NCI-H2227 (cell line): ENCODE results near the gene ZNF526.

ENCODE experiments used
- DNase-seq: peaks from one replicate; lab custom pipeline; 2025; ENCODE audit not compliant: unreplicated experiment; lab: John Stamatoyannopoulos, UW

ZNF526 gene

GRCh38 chr19:42220751-42221097, 612 bp downstream of the ZNF526 start:
- no peak for DNase-seq

GRCh38 chr19:42224940-42225717, 5.0 kb downstream of the ZNF526 start:
- DNase-seq = no peak

DNA sequence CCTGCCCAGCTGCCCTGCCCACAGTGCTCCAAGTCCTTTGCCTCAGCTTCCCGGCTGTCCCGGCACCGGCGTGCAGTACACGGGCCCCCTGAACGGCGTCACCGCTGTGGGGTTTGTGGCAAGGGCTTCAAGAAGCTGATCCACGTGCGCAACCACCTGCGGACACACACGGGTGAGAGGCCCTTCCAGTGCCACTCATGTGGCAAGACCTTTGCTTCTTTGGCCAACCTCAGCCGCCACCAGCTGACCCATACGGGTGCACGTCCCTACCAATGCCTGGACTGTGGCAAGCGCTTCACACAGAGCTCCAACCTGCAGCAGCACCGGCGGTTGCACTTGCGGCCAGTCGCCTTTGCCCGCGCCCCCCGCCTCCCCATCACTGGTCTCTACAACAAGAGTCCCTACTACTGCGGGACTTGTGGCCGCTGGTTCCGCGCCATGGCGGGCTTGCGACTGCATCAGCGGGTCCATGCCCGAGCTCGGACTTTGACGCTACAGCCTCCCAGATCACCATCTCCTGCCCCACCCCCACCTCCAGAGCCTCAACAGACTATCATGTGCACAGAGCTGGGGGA, 5.7 kb downstream of the ZNF526 start:
- DNase-seq = no peak

GRCh38 chr19:42226886-42227285, 6.8 kb downstream of the ZNF526 start:
- DNase-seq = no peak

DNA sequence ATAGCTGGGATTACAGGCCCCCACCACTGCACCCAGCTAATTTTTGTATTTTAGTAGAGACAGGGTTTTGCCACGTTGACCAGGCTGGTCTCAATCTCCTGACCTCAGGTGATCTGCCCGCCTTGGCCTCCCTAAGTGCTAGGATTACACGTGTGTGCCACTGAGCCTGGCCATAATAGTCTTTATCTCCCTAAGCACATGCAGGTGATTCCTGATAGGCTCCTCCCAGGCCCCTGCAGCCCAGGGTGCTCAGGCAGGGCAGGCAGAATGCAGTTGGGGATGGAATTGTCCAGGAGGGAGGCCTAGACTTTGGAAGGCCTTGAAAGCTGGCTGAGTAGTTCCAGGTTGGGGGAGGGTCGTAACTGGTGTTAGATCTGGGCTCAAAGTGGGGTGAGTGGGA, 8.5 kb downstream of the ZNF526 start:
- DNase-seq = no peak

DNA sequence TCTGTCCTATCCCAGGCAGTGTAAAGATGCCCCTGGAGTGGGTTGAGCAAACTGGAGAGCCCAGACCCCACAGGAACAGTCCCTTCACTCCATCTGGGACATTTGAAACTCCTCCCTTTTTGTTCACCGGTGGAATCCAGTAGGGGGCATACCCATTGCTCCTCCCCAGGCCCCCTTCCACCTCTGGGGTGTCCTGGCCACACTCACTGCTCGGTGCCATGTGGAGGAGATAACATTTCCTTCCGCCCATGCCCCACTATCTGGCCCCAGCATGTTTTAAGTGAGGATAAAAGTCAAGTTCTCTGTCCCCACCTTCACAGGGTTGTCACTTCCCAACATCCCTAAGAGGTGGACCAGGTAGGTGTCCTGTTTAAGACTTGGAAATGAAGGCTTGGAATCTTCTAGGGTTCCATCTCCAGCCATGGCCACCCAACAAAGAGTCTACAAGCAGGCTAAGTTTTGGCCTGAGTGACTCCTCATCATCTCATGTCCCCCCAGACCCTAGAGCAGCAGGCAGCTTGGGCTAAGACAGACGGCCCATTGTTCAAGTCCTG, 9.3 kb downstream of the ZNF526 start:
- DNase-seq = no peak

- no peak for DNase-seq
Measured at GRCh38 chr19:42229855-42230351, 9.8 kb downstream of the ZNF526 start.

- DNase-seq = no peak
Measured at GRCh38 chr19:42230571-42230970, 10.5 kb downstream of the ZNF526 start.

- no peak for DNase-seq
Measured at GRCh38 chr19:42232435-42232834, 12.3 kb downstream of the ZNF526 start.

DNA sequence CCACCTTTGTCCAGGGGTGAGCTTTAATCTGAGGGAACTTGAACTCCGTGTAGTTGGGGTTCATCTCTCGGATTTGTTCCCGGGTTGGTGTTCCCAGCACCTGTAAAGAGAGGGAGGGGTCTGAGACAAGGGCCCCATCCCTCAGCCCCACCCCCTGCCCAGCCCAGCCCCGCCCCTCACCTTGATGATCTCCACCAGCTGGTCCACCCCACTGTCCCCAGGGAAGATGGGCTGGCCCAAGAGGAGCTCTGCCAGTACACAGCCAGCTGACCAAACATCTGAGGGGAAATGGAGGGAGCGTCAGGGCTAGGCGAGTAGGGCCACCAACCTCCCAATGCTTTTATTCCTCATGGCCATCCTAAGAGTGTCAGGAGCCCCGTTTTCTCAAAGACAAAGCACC, 13.0 kb downstream of the ZNF526 start:
- DNase-seq = no peak

DNA sequence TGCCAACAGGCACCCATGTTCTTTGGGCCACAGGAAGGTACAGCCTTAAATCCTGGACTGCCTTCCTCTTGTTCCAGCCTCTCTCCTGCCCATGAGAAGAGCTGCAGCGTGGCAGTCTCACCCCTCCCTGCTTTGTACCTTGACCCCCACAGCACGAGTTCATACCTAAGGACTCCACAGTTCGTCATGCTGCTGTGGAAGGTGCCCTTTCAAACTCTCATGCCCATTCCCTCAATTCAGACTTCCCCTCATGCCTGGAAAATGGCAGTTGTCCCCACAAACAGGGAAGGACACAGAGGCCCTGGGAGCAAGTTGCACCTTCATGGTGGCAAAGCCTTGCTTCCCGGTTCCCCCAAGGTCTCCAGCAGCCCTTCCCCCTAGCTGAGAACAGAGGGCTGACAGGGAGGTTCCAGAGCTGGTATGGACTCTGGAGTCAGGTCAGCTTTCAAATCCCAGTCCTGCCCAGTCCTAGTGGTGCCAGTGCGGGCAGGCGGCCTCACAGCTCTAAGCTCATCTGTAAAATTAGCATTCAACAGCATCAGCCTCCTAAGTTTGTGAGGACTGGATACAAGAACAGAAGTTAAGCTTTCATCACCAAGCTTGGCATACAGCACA, 13.7 kb downstream of the ZNF526 start:
- DNase-seq = no peak

- DNase-seq = no peak
Measured at GRCh38 chr19:42234364-42234763, 14.3 kb downstream of the ZNF526 start.

- DNase-seq = no peak
Measured at GRCh38 chr19:42235181-42235580, 15.1 kb downstream of the ZNF526 start.

GRCh38 chr19:42239544-42240220, 19.6 kb downstream of the ZNF526 start:
- no peak for DNase-seq

- no peak for DNase-seq
Measured at GRCh38 chr19:42241279-42241678, 21.2 kb downstream of the ZNF526 start.

GRCh38 chr19:42242069-42242511, 22.0 kb downstream of the ZNF526 start:
- no peak for DNase-seq

- DNase-seq = peak; percentile 100
Measured at GRCh38 chr19:42242512-42243409, 22.6 kb downstream of the ZNF526 start, which contains the start of gene GSK3A. Gene GSK3A (minus strand): TSS chr19:42242602. CDS start chr19:42242465, 137 bp downstream.

DNA sequence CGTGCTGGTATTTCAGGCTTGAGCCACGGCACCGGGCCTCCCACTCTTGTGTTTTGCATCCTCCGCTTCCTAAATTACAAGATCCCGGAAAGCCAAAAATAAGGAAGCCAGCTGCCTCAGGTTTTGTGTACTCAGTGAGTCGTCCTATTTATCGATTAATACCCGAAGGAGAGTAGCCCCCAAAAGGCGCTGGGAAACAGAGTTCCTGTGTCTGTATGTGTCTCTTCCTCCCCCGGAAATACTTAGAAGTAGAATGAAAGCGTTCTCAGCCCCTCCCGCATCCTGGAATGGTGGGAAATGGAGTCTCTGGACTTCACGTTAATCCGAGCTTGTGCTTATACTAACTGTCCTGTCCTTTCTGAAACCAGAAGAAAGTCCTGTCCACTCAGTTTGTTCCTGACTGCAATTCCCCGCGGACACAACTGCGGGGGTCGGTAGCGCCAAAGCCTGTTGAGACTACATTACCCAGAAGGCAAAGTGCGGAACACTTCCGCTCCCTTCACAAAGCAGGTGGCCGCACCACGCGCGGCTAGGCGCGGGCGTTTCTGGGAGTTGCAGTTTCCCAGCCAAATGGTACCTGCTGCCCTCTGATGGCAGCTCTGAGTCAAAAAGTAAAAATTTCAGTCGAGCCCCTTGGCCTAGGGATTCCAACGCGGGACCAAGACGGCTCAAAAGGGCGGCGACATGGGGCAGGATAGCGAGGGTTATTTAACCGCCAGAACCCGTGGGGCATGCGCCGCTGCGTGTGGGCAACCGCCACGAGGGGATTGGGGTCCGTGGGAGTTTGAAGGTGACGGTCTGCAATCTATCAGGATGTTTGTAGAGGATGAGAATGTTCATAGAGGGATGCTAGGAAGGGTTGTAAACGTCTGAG, 24.5 kb downstream of the ZNF526 start:
- peak; percentile 99 for DNase-seq

DNA sequence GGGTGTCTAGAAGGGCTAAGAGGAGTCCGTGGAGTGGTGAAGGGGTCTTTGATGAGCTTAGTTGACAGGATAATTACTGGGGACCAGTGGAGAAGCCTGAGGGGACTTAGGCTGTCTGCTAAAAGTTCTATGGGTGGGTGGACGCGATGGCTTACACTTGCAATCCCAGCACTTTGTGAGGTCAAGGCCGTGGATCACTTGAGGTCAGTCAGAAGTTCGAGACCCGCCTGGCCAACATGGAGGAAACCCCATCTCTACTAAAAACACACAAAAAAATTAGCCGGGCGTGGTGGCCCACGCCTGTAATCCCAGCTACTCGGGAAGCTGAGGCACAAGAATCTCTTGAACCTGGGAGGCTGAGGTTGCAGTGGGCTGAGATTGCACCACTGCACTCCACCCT, 25.1 kb downstream of the ZNF526 start:
- no peak for DNase-seq
